HG03575 (cell line): Measurements from ENCODE around the gene PYCARD.

Source experiments
- ATAC-seq: cut with Tn5 transposase; IDR thresholded peaks from one replicate; pipeline ENCODE4 v1.9.1; 2021; ENCODE audit not compliant: unreplicated experiment, insufficient number of reproducible peaks, low FRiP score; ENCODE audit errors: extremely low read depth

Gene PYCARD

DNA sequence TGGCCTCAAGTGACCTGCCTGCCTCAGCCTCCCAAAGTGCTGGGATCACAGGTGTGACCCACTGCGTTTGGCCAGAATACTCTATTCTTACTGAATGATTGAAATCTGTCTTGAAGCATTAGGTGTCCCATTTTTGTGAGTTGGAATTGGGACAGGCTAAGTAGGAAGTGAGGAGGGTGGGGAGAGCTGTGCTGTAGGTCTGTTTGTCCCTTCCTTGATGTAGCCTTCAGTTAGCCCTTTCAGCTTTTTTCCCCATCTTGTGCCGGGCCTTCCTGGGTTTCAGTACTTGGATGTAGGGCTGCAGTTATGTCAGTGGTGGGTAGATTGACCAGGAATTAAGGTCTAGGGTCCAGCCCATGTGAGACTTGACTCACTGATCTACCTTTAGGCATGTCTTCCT, 8.7 kb downstream of the PYCARD start:
- no peak for ATAC-seq

DNA sequence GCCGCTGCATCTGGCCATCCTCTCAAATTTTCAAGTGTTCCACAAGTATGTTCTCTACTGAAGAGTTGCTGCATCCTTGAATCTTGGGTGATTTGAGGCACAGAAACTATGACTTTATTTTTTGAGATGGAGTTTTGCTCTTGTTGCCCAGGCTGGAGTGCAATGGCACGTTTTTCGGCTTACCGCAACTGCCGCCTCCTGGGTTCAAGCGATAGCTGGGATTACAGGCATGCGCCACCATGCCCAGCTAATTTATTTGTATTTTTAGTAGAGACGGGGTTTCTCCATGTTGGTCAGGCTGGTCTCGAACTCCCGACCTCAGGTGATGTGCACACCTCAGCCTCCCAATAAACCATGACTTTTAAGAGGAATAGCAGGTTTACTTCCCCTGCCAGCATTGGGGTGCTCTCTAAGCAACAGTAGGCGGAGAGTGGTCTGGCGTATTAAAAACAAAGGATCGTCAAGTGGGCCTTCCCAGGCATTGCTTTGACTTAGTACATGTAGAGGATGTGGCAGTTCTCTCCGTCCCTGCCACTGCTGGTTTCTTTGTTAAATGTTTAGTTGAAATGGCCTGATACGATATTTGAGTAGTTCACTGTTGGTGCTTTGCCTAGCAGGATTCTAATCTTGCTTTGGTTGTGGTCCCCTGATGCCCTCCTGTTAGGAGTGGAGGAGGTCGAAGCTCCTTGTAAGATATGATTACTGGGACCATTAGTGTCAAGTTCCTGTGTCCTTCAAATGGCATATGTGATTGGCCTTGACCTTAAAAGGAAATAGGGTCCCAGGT, 9.5 kb downstream of the PYCARD start:
- ATAC-seq = no peak

DNA sequence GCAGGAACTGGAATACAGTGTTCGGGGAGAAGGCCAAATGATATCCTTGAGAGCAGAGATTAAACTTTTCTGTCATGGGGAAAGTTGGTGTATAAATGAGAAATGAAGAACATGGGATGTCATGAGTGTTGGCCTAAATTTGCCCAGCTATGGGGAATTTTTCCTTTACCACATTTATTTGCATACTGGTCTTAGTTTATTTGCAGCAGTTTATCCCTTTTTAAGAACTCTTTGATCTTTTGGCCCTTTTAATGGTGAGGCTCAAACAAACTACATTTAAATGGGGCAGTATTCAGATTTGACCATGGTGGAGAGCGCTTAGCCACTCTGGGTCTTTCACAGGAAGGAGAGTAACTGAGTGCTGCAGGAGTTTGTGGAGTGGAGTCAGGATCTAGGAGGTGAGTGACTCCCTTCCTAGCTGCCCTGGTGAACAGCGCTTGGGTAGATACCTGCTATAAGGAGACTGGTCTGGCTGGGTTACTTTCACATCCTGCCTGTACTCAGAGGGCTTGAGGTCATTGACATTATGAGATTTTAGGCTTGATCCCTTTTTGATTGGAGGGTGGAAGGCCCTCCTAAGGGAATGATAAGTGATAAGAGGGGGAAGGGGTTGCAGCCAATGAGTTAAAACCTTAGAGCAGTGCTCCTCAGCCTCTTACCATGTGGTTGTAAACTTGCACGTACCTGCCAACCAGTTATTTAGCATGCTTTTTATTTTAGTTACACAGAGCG, 10.7 kb downstream of the PYCARD start:
- ATAC-seq = no peak

DNA sequence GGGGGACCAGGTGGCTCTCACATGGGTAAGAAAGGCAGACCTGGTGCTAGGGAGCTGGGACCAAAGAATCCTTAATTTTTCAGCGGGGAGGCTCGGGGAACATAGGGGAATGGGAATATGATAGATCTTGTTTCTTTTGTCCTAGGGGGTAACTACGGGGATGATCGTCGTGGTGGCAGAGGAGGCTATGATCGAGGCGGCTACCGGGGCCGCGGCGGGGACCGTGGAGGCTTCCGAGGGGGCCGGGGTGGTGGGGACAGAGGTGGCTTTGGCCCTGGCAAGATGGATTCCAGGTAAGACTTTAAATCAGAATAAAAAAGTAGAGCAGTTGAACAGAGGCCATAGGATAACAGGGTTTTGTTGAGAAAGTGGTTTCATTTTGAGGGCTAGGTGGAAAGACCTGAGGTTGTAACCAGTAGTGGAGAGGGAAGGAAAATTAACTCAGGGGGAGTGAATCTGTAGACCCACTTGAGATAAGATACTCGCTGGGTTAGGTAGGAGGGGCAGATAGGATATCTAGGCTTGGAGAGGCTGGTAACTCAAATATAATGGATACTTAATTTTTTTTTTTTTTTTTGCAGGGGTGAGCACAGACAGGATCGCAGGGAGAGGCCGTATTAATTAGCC, 11.6 kb downstream of the PYCARD start:
- no peak for ATAC-seq

DNA sequence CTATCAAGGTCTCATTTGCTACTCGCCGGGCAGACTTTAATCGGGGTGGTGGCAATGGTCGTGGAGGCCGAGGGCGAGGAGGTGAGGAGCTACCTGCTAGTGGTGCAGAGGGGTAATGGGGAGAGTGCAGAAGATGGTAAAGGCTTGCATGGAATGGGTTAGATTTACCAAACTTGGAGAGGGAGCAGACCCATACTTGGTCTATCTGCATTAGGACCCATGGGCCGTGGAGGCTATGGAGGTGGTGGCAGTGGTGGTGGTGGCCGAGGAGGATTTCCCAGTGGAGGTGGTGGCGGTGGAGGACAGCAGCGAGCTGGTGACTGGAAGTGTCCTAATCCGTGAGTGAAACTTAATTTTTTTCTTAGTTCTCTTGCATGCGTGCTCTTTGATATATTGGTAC, 12.5 kb downstream of the PYCARD start:
- no peak for ATAC-seq

DNA sequence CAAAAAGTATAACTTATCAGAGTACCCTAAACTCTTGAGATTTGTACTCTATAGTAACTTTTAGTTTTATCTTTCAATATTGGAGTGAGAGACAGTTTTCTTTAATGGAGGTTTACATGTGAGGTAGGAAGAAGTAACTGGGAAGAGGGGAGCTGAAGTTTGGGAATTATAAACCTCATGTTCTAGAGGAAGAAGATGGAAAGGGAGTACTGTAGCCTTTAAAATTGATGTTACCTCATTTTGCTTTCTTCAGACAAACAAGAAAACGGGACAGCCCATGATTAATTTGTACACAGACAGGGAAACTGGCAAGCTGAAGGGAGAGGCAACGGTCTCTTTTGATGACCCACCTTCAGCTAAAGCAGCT, 13.2 kb downstream of the PYCARD start:
- ATAC-seq = no peak

DNA sequence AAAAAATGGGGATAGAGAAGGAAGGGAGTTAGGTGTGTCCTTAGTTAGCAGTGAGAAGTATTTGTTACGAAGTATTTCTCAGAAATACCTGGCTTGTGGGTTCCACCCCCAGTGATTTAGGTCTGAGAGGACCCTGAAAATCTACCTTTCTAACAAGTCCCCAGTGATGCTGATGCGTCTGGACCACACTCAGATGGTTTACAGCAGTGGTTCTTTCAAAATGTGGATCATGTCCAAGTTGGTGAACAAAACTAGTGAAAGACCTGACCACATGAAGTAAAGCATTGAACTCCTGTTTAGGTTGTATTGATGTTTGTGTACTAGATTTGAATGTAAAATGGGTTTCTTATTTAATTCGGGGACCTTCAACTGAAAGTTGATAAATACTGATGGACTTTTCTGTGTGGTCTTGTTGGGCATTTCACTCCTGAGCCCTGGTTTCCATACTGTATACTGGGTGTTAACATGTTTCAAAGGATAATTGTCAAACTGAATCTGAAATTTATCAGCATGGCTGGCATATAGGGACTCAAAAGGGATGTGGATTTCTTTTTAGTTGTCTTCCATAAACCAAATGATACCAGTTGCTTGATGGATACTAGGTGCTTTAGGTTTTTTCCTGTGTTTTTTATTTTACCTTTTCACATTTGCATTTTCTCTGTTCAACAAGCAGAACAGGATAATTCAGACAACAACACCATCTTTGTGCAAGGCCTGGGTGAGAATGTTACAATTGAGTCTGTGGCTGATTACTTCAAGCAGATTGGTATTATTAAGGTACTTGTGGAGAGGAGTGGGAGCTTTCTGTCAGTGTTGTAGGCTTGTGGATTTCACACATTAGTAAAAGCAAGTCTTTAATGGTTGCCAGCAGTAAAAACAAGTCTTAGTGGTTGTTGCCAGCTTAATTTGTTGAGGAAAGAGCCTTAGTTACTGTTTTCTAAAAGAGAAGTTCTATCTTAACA, 13.8 kb downstream of the PYCARD start:
- ATAC-seq = no peak

DNA sequence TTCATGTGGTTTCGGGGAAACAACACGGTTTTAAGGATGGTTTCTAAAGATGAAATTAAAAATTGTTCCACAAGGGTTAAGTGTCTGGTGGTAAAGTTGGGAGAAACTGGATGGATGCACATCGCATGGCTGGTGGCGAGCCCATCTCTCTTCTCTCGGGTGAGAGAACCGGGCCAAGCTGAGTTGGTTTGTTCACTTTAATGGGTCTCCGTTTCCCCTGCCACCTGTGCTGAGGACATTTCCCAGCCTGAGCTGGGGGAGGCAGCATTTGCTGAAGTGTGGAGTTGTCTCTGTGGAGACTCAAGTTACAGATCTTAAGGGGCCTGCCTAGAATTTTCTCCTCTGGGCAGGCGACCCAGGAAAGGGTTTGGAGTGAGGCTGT, 14.8 kb downstream of the PYCARD start:
- ATAC-seq = no peak

DNA sequence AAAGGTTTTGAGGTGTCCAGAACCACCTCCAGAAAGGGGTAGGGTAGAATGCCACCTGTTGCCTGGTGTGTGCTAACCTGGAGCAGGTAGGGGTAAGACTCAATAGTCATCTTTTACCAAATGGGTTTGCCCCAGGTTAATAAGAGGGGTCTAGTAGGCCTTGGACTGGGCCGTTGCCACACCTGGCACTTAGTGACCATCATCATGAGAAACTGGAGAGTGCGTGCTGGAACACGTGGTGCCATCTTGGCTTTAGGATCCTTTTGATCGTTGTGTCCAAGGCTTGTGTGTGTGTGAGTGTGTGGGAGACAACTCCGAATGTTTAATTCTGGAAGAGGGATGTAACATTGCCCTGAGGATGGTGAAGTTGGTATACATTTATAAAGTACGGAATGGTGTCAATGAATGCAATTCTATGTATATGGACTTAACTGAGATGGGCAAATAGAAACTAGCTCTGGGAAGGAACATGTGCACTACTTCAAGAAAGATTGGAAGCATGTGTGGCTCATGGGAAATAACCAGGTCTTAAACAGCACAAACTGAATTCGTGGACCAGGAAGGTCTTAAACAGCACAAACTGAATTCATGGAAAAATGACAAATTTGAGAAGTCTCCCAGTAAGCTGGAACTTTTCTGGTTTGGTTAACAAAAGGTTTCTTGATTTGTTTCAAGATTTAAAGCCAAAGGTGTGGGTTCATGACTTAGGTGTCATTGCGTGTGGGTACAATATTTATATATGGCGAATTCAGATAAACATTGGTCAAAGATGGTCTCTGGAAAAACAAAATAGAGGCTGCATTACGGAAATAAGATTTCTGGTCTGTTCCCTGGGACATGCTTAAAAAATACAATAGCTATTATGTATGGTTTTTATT, 15.4 kb downstream of the PYCARD start:
- ATAC-seq = no peak

DNA sequence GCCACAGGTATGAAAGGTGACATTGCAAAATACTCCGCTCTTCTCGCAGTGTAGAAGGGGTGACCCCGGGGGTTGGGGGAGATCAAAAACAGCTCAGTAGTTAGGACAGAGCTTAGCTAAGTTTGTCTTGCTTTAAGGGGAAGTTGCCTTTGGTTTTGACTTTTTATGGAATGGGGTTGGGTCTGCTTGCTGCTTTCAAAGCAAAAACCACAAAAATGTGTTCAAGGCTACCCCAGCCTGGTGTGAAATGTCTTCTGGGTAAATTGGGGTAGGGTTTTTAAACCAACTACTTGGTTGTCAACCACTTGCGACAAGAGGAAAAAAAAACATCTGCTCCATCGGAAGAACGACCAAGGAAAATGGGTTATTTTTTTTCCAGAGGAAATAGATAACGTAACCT, 16.4 kb downstream of the PYCARD start:
- ATAC-seq = no peak

DNA sequence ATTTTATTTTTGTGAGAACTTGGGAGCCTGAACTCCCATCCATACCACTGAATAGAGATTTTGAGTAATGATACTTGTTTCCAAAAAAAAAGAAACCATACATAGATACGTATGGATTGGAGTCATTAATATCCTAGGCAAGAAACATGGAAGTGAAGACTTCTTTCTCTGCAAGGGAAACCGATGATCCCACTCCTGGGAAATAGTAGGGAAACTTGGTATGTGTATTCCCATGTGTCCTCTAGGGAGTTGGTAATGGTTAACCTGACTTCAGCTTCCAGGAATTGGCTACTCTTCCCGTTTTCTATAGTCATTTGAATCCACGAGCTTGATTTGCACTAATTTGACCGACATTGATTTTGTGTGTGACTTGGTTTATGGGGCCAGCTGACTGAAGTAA, 17.2 kb downstream of the PYCARD start:
- ATAC-seq = no peak

DNA sequence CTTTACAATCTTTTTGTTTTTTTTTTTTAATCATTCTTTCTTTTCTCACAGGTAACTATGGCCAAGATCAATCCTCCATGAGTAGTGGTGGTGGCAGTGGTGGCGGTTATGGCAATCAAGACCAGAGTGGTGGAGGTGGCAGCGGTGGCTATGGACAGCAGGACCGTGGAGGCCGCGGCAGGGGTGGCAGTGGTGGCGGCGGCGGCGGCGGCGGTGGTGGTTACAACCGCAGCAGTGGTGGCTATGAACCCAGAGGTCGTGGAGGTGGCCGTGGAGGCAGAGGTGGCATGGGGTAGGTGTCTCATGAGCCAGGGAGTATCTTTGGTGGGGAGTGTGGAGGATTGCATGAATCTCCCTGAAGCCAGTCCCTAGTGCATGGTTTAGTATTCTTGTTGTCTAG, 17.7 kb downstream of the PYCARD start:
- no peak for ATAC-seq

DNA sequence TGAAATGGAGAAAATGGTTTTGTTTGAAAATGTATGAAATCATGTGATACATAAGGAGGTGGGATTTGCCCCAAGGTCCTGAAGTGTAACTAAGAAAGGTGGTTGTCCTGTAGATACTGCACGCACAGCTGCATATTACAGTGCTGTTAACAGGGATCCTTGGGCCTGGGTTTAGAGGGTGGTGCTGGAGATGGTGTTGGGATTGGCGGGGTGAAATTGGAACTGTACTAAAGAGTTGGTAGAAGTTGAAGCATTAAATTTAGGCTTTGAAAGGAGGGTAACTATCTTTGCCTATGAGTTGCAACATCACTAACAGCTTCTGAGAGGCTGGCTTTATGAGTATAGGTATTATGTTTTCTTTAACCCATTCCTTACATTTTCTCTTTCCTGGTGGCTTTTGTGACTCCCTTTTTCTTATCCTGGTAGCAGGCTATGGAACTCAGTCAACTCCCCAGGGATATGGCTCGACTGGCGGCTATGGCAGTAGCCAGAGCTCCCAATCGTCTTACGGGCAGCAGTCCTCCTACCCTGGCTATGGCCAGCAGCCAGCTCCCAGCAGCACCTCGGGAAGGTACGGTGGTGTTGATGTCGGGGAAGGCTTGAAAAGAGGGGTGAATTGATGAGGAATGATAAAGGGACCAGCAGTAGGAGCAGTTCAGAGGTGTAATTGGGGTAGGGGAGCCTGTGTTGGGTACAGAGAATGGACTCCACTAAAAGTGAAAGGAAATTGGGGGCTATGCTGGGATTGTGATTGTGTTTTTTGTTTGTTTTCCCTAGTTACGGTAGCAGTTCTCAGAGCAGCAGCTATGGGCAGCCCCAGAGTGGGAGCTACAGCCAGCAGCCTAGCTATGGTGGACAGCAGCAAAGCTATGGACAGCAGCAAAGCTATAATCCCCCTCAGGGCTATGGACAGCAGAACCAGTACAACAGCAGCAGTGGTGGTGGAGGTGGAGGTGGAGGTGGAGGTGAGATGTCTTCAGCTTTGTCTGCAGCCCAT, 18.8 kb downstream of the PYCARD start:
- ATAC-seq = no peak

DNA sequence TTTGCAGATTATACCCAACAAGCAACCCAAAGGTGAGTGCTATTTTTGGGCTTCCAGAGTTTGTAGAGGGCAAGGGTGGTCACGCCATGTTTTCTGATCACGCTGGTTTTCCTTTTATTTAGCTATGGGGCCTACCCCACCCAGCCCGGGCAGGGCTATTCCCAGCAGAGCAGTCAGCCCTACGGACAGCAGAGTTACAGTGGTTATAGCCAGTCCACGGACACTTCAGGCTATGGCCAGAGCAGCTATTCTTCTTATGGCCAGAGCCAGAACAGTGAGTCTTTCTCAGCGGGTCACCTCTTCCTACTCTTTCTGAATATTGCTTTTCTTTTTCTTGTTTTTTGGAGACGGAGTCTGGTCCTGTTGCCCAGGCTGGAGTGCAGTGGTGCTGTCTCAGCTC, 20.2 kb downstream of the PYCARD start:
- no peak for ATAC-seq

DNA sequence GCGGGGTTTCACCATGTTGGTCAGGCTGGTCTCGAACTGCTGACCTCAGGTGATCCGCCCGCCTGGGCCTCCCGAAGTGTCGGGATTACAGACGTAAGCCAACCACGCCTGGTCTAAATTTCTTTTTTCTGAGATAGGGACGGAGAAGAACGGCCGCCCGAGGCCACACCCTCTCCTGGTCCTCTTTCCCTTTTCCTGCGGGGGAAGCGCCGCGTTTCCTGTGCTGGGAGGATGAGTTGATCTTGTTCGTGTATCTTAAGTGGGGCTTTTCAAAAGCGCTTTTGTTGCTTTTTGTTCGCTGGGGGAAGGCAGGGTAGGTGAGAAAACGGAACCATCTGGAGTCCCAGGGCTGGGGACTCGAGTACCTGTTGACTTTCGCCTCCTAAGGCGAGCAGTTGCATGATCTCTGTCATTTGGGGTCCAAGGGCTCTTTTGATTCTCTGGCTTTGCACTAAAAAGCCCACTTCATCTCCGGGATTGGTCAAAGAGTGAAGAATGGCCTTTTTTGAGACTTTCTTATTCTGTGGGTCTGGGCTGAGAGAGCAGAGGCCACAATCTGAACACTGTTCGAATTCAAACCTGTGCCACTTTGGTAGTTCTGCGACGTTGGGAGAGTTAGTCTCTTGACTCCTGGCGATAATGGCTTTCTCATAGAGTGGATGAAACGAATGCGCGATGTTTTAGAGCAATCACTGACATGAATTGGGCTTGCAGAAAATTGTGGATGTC, 21.3 kb downstream of the PYCARD start:
- ATAC-seq = no peak

DNA sequence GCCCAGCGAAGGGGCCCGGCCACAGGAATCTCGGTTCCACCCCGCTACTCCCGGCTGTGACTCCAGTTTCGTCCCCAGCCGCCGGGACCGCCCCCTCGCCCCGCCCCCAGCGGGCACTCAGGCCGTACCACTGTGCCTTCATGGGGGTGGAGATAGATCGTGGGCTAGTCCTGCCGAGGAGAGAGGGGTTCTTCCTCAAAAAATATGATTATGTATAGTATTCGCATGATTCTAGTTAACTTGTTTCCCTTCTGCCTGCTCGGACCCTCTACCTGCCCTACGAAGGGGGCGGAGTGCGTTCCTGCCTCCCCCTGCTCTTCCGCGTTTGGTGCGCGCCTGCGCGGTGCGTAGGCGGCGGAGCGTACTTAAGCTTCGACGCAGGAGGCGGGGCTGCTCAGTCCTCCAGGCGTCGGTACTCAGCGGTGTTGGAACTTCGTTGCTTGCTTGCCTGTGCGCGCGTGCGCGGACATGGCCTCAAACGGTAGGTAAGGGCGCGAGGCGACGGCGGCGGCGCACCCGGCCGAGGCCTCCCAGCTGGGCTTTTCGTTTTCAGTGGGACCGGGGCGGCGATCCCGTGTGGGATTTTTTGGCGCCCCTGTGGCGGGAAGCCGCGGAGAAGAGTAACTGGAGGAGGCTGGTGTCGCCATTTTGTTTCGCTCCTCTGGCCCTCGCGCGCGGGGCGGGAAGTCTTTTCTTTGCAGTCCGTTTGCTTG, 22.7 kb downstream of the PYCARD start, which contains the start of gene FUS:
Gene FUS (plus strand): TSS at position 393 of the 713 bp plus-strand sequence. CDS start 76 bp downstream, at position 469.
- ATAC-seq = peak; percentile 30
